Measurements from ENCODE around the gene MIX23. TPM values are rescaled to one million over a fixed set of nuclear protein-coding genes. Genes with fewer than 3 reads are reported as not detected.

The MIX23 gene
- total RNA-seq, 4 donors from 2014 or later, result 9.9 to 32.8 (median 23.3) TPM

- peak overlapping the region in 2 of 4 donors; percentile 60 to 76 for H3K27ac ChIP-seq
- H3K4me1 ChIP-seq, result peaks cover 0 to 13% (median 0%) of the 10 kb centered on the region in 4 donors
- DNase-seq, result no peak
Measured at GRCh38 chr3:122365073-122365472, 18.0 kb downstream of the MIX23 start.

GRCh38 chr3:122364490-122364889 is 18.5 kb downstream of the MIX23 start:
- DNase-seq, result no peak
- Histone ChIP-seq H3K36me3 (peaks cover 0 to 7% (median 0%) of the 10 kb centered on the region in 3 donors), H3K27me3 (no peaks in the 10 kb centered on the region), H3K27ac (peak overlapping the region in 1 of 4 donors; percentile 76), H3K4me3 (no peak overlapping the region), H3K4me1 (peaks cover 0 to 13% (median 0%) of the 10 kb centered on the region in 4 donors), H3K9me3 (no peaks in the 10 kb centered on the region)
- no peak for TF ChIP-seq CTCF (IDR thresholded peaks at IDR 0.05)
- no peak for TF ChIP-seq POLR2A (IDR thresholded peaks at IDR 0.05)

More at GRCh38 chr3:122365073-122365472, 18.0 kb downstream of the MIX23 start:
- Histone ChIP-seq H3K4me3 (no peak overlapping the region), H3K27me3 (no peaks in the 10 kb centered on the region), H3K36me3 (peaks cover 0 to 7% (median 0%) of the 10 kb centered on the region in 3 donors), H3K9me3 (no peaks in the 10 kb centered on the region)
- TF ChIP-seq CTCF (IDR thresholded peaks at IDR 0.05), result no peak
- TF ChIP-seq POLR2A (IDR thresholded peaks at IDR 0.05), result no peak

- H3K36me3 ChIP-seq, result peaks cover 0 to 4% (median 0%) of the 10 kb centered on the region in 3 donors
- TF ChIP-seq POLR2A (IDR thresholded peaks at IDR 0.05) (no peak), CTCF (IDR thresholded peaks at IDR 0.05) (no peak)
- H3K4me3 ChIP-seq, result no peak overlapping the region
- no peak for DNase-seq
- H3K27me3 ChIP-seq, result no peaks in the 10 kb centered on the region
- H3K4me1 ChIP-seq, result peaks cover 0 to 13% (median 0%) of the 10 kb centered on the region in 4 donors
- no peaks in the 10 kb centered on the region for H3K9me3 ChIP-seq
- H3K27ac ChIP-seq, result peak overlapping the region in 2 of 4 donors; percentile 12 to 45
Measured at GRCh38 chr3:122362026-122362425, 21.0 kb downstream of the MIX23 start.

GRCh38 chr3:122358703-122359032 is 24.4 kb downstream of the MIX23 start:
- peaks cover 0 to 7% (median 0%) of the 10 kb centered on the region in 4 donors for H3K4me1 ChIP-seq
- no peak for DNase-seq
- no peaks in the 10 kb centered on the region for H3K9me3 ChIP-seq
- H3K27me3 ChIP-seq, result no peaks in the 10 kb centered on the region
- H3K27ac ChIP-seq, result no peak overlapping the region
- TF ChIP-seq CTCF (IDR thresholded peaks at IDR 0.05), result no peak
- TF ChIP-seq POLR2A (IDR thresholded peaks at IDR 0.05), result no peak
- H3K4me3 ChIP-seq, result no peak overlapping the region
- H3K36me3 ChIP-seq, result peaks cover 0 to 4% (median 0%) of the 10 kb centered on the region in 3 donors

DNA sequence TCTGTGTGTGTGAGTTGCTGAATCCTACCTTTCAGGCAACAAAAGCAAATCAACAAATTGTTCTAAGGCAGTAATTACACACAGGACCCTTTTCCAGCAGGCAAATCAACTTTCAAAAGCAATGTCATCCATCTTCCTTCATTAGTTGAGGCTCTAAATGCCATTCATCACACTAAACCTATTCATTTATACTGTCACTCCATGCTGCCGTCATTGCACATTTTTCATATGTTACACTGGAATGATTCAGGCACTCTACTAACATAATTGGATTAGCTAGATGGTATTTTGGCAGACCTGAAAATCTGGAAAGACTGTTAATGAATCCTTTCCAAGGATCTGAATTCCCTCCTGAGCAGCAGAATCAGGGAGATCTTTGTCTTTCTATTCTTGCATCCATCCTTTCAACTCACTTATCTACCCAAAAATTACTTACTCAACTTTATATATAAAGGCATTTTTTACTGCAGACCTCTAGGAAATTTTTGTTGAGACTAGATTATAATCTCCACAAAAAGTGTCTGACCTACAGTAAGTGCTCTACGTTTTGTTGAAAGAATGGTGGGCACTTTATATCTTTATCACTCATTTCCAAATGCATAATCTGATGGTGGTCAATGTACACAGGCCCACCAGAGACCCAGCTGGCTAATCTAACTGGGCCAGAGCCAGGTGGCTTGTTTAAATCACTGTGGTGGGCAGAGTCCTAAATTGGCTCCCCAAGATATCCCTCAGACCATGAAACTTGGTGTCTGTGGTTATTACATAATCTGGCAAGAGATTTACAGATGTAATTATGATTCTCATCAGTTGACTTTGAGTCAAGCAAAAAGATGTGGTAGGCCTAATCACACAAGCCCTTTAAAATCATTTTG is 25.0 kb downstream of the MIX23 start:
- H3K27me3 ChIP-seq, result no peaks in the 10 kb centered on the region
- H3K27ac ChIP-seq, result no peak overlapping the region
- H3K4me1 ChIP-seq, result peaks cover 0 to 2% (median 0%) of the 10 kb centered on the region in 4 donors
- H3K9me3 ChIP-seq, result no peaks in the 10 kb centered on the region
- no peak overlapping the region for H3K4me3 ChIP-seq
- TF ChIP-seq POLR2A (IDR thresholded peaks at IDR 0.05), result no peak
- no peak for TF ChIP-seq CTCF (IDR thresholded peaks at IDR 0.05)
- no peak for DNase-seq
- H3K36me3 ChIP-seq, result peaks cover 0 to 4% (median 0%) of the 10 kb centered on the region in 3 donors
